ENCODE data around the gene FILIP1. TPM values are rescaled to one million over a fixed set of nuclear protein-coding genes. Genes with fewer than 3 reads are reported as not detected.
A peak's percentile ranks its signal among the peaks of the same experiment; 100 is the strongest.

Gene FILIP1
- total RNA-seq, 1 donor from 2014 or later = 11.3 TPM

- DNase-seq (ENCODE audit: low spot score) = no peak
Measured at GRCh38 chr6:75291744-75292143, 201.9 kb downstream of the FILIP1 start.

GRCh38 chr6:75291331-75291730 lies 202.3 kb downstream of the FILIP1 start:
- no peak for DNase-seq (ENCODE audit: low spot score)

- DNase-seq (ENCODE audit: low spot score) = no peak
Measured at GRCh38 chr6:75290136-75290945, 203.3 kb downstream of the FILIP1 start.

DNA sequence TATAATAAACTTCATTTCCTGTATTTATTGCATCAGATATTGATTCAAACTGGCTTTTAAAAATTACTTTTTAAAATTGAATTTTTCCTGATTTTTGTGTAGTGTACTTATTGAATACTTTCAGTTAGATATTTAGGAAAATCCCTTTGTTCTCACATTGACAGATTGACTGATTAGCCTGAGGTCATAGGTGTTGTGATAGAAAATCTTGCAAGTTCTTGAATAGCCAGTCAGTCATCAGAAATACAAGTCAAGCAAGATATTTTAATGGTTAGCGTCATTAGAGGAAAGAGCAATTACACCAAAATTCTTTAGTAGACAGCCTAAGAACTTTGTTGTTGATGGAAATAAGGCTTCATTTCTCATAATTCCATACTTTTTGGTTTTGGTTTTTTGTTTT lies 205.6 kb downstream of the FILIP1 start:
- DNase-seq (ENCODE audit: low spot score) = no peak

- DNase-seq (ENCODE audit: low spot score) = no peak
Measured at GRCh38 chr6:75287424-75287823, 206.2 kb downstream of the FILIP1 start.

DNA sequence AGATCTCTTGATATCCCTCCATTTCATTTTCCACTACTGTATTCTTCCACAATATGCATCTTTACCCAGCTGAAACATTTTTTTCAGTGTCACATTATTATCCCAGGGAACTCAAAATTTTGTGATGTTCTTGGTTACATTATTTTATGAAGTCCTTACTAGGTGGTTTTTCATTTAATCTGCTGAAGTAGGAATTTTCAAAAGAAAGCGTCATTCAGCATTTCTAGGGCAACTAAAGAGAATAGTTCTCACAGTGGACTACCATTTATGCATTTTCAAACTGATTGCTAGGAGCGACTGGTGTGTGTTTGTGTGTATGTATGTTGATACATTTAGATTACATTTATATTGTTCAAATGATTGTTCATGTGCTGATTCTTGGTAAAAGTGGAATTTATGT lies 206.6 kb downstream of the FILIP1 start:
- DNase-seq (ENCODE audit: low spot score) = no peak

GRCh38 chr6:75285283-75285639 lies 208.3 kb downstream of the FILIP1 start:
- DNase-seq (ENCODE audit: low spot score) = no peak

DNA sequence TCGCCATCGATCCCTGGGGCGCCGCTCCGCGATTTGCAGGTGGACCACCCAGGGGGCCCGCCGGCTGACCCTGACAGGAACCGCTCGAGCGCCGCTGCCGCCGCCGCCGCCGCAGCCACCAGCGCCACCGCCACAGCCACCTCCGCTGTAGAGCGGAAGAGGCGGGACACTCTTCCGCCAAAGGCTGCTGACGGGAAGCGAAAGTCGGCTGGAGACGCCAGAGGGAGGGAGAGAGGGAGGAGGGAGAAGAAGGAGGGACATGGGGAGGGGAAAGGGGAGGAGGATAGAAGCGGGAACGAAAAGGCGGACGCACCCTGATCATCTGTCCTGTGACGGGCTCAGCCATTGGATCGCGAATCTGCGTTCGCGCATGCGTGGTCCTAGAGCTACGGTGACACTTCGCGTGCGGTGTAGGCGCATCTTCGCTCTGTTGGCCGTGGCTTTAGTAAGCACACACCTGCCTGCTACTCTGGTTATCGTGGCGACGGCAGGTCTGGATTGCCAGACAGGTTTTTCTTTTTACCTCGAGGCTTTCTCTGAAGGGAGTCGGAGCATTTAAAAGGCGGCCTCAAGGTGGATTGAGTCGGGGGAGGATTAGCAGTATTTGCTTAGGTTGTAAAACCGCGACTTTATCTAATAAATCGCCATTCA lies 208.8 kb downstream of the FILIP1 start, which contains the start of gene TMEM30A:
Gene TMEM30A, minus strand, starts transcription at position 161 of the 651 bp plus-strand sequence. Its CDS starts 154 bp downstream, at position 7.
- peak; percentile 98 for DNase-seq (ENCODE audit: low spot score)

GRCh38 chr6:75283907-75284631 lies 209.5 kb downstream of the FILIP1 start:
- no peak for DNase-seq (ENCODE audit: low spot score)

- no peak for DNase-seq (ENCODE audit: low spot score)
Measured at GRCh38 chr6:75282706-75283105, 210.9 kb downstream of the FILIP1 start.

- DNase-seq (ENCODE audit: low spot score) = no peak
Measured at GRCh38 chr6:75281653-75282052, 211.9 kb downstream of the FILIP1 start.

GRCh38 chr6:75280131-75280855 lies 213.3 kb downstream of the FILIP1 start:
- no peak for DNase-seq (ENCODE audit: low spot score)

- no peak for DNase-seq (ENCODE audit: low spot score)
Measured at GRCh38 chr6:75279418-75279817, 214.2 kb downstream of the FILIP1 start.

GRCh38 chr6:75278474-75279077 lies 215.0 kb downstream of the FILIP1 start:
- no peak for DNase-seq (ENCODE audit: low spot score)

DNA sequence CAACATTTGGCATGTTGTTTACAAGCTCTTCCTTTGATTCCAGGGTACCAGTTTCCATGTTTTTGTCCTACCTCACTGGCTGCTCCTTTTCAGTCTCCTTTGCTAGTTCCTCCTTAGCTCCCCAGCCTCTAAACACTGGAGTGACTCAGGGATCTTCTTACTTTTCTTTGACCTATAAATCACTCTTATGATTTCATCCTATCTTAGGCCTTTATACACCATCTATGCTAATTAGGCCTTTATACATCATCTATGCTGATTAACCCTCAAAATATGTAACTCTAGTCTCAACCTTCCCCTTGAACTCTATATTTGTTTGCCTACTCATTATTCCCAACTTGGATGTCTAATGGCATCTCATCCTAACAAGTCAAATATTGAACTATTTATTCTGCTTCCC lies 218.5 kb downstream of the FILIP1 start:
- DNase-seq (ENCODE audit: low spot score) = no peak

DNA sequence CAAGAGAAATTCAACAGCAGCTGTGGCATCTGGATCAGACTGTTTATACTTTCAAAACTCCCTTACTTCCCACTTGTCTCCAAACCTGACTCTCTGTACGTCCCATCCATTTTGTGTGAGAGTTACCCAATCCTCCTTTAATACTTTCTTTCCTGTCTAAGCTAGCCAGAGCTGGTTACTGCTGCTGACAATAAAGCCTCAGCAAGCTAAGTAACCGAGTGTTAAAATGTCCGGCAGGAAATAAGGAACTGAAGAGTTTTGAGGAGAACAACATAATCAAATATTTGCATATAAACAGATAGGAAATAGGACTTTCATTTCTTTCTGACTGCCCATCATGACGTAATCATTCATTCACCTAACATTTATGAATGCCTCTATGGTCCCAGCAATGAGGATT lies 220.6 kb downstream of the FILIP1 start:
- no peak for DNase-seq (ENCODE audit: low spot score)

DNA sequence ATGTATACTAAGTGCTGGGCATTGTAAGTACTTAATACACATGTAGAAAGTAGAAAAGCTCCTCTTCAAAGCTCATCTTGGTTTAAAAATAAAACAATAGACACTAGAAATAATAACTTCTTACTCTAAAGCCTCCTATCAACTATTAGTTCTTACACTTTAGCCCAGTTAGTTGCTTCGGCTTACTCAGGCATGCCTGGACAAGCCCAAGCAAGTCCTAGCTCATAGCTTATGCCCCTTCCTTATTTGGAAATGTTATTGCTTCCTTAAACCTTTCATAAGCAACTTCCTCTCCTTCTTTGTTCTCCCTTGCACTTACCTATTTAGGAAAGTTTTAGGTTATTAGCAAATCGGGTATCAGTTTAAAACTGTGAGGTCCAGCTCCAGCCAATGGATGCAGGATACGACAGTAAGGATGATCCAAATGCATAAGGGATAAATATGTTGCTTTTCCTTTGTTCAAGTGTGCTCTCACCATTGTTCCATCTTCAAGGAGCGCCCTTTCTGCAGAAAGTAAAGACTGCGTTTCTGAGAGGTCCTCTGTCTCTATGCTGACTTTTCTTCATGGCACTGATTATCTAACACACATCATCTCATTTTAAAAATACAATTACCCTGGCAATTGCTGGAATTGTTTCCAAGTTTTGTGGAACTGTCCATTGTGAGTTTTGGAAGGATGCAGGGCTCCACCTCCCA lies 221.3 kb downstream of the FILIP1 start:
- DNase-seq (ENCODE audit: low spot score) = no peak

GRCh38 chr6:75268988-75269354 lies 224.6 kb downstream of the FILIP1 start:
- no peak for DNase-seq (ENCODE audit: low spot score)

DNA sequence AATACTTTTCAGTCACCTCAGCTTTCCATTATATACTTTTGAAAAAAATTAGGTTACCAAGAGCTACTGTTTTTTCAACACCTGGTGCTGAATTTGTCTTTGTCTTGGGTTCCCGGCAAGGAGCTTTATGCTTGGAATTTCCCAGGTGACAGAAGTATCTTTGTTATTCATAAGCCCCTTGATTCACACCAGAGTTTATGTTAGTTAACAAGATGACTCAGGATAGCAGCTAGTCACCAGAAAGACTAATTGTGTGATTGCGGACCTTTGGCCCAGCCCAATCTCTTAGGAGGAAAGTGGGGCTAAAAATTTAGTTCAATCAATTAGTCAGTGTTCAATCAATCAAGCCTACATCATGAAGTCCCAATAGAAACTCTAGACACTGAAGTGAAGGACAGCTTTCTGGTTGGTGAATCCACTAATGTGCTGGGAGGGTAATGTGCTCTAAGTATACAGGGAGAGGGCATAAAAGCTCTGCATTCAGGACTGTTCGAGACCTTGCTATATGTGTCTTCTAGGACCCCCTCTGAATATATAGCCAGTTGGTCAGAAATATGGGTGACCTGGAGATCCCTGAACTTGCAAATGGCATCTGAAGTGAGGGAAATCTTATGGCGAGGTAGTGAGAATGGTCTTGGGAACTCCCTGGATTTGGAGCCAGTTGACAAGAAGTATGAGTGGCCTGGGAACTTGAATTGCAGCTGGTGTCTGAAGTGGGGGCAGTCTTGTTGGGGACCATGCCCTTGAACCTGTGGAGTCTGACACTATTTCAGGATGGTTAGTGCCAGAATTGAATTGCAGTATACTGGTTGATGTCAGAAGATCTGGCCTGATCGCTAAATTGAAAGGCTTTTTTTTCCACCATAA lies 225.2 kb downstream of the FILIP1 start:
- no peak for DNase-seq (ENCODE audit: low spot score)

DNA sequence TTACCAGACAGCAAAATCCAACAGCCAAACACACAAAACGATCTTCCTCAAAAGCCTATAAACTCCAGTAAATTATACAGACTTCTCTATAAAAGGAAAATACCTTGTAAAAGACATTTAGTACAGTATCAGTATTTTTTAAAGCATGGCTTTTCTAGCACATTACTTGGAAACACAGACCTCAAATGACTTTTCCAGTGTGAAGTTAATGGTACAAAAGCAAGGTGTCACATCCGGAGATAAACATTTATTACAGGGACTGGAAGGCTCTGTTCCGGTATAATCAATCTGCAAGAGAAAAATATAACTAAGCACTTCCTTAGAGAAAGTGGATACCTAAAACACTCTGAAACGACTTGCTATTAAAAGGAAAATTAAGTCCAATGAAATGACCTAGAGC lies 226.1 kb downstream of the FILIP1 start:
- DNase-seq (ENCODE audit: low spot score) = no peak

All from ureter (tissue), 1 donor.